Suprapubic skin (tissue), 4 donors: ENCODE data around the gene FAM117B.

ENCODE experiments used
- POLR2A ChIP-seq, 2 donors: fragments of 450-650 bp; IDR thresholded peaks; one replicate each; pipeline ENCODE4 v1.6.1; 2017; ENCODE audit warnings: antibody characterized with exemption in 2 of 2, mild to moderate bottlenecking in 2 of 2, moderate library complexity in 2 of 2
- POLR2AphosphoS5 ChIP-seq, 3 donors: sonication (generic); formaldehyde crosslinking; IDR thresholded peaks; one replicate each; pipeline ENCODE4 v1.6.1; 2017; ENCODE audit warnings: antibody characterized with exemption in 3 of 3
- TF ChIP-seq, protein P1 (sequence below), 2 donors: fragments of 200-600 bp in 1 of 2; fragments of 450-650 bp in 1 of 2; sonication (generic) in 1 of 2; IDR thresholded peaks; one replicate each; pipeline ENCODE4 v1.5.1; 2016 to 2019; ENCODE audit warnings: antibody characterized with exemption in 2 of 2, mild to moderate bottlenecking in 1 of 2, moderate library complexity in 1 of 2

DNA sequence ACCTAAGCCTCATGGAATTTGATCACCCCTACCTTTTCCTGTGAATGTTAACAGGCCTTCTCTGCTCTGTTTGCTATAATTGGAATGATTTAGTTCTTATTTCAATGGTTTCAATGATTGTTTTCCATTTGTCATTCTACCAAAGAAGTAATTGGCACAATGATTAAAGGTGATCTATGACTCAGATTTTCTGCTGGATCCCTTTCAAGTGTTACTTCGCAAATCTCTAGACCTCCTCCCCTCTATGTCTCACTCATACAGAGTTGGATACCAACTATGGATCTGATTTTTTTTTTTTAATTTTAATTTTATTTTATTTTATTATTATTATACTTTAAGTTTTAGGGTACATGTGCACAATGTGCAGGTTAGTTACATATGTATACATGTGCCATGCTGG is 29.6 kb upstream of the FAM117B start:
- TF ChIP-seq, protein P1, sequence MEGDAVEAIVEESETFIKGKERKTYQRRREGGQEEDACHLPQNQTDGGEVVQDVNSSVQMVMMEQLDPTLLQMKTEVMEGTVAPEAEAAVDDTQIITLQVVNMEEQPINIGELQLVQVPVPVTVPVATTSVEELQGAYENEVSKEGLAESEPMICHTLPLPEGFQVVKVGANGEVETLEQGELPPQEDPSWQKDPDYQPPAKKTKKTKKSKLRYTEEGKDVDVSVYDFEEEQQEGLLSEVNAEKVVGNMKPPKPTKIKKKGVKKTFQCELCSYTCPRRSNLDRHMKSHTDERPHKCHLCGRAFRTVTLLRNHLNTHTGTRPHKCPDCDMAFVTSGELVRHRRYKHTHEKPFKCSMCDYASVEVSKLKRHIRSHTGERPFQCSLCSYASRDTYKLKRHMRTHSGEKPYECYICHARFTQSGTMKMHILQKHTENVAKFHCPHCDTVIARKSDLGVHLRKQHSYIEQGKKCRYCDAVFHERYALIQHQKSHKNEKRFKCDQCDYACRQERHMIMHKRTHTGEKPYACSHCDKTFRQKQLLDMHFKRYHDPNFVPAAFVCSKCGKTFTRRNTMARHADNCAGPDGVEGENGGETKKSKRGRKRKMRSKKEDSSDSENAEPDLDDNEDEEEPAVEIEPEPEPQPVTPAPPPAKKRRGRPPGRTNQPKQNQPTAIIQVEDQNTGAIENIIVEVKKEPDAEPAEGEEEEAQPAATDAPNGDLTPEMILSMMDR (IDR thresholded peaks at IDR 0.05) = no peak
- TF ChIP-seq POLR2A (IDR thresholded peaks at IDR 0.05) (no peak), POLR2AphosphoS5 (IDR thresholded peaks at IDR 0.05) (no peak)
